ENCODE data around the gene ITPR2. TPM values are rescaled to one million over a fixed set of nuclear protein-coding genes. Genes with fewer than 3 reads are reported as not detected.

ITPR2 gene
- total RNA-seq (2022) (41.6 and 51.5 TPM in 2 replicates), Bru-seq, nascent RNA (percentile 87 among the genes with signal in this experiment), BruChase-seq, experiment 1, labeled RNA remaining after a 2-hour chase (percentile 79 among the genes with signal in this experiment), BruChase-seq, experiment 2, labeled RNA remaining after a 6-hour chase (percentile 77 among the genes with signal in this experiment)
- long read RNA-seq, partial matches to known transcripts: 5 of 13 reads
- long read RNA-seq, other reads (novel, unspliced or antisense): 8 of 13 reads

DNA sequence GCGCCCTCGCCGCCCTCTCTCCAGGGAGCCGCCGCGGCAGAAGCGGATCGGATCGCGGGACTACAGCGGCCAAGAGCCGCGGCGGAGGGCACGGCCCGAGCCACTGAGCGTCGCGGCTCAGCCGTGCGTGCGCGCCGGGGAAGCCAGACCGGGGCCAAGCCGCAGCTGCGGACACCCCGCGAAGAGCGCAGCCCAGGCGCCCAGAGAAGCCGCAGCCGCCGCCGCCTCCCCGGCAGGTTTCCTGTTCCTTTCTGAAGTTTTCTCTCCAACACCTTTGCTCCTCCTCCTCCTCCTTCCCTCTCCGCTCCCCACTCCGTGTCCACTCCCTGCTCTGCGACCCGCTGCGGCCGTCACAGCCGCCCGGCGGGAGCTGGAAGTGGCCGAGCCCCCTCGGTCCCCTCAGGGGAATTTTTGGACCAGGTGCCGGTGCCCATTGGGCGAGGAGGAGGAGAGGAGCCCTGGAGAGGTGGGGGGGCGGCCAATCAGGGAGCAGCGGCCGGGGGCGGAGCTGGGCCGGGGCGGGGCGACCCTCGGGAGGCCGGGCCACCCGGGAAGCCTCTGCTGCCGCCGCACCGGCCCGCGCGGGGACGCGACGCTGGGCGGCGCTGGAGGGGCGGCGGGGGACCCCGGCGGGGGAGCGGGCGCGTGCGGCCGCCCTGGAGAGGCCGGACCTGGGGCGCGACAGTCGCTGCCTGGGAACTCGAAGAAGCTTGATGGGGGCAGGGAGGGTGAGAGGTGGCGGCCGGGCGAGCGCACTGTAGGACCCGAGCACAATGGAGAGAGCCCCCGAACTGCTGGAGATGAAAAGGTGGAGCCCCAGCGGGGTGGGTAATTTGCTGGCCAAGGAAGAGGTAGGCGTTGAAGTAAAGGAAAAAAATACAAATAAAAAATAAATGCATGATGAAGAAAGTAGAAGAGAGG is at the start of gene ITPR2:
TSS of gene ITPR2 (minus strand) at position 373 of the 921 bp plus-strand sequence. CDS start 413 bp downstream, outside the sequence.
- peak within 1 kb of the TSS; percentile 86 for H3K27ac Mint-ChIP-seq (ENCODE audit: unreplicated experiment)
- intact Hi-C loops (cut with micrococcal nuclease; ENCODE audit: unreplicated experiment): loop anchor here (1.0 to 10.0 kb wide), 6 partner anchors 12 to 718 kb away; partner anchors contain the start of gene TM7SF3

DNA sequence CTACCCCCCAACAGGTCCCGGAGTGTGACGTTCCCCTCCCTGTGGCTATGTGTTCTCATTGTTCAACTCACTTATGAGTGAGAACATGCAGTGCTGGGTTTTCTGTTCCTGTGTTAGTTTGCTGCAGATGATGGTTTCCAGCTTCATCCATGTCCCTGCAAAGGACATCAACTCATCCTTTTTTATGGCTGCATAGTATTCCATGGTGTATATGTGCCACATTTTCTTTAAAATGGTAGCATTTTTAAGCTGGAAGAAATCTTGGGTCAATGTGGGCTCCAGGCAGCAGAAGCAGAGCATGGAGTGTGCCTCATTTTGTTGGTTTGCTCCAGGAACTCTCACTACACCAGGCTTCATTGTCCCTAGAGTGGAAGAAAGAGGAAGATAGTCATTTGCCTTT is 47.6 kb upstream of the ITPR2 start:
- Histone ChIP-seq H3K9me3 (no peaks in the 10 kb centered on the region), H3K27me3 (replicated peaks; ENCODE audit: control insufficient read depth, insufficient read depth, low read length) (no peaks in the 10 kb centered on the region), H3K4me1 (no peaks in the 10 kb centered on the region), H3K36me3 (ENCODE audit: control insufficient read depth, insufficient read depth, low read length) (no peaks in the 10 kb centered on the region), H3K4me3 (ENCODE audit: low read depth, low read length) (no peak overlapping the region)
- DNase-seq: no peak
- H3K4me1 Mint-ChIP-seq (ENCODE audit: low read depth, unreplicated experiment): no peaks in the 10 kb centered on the region
- ChIA-PET POLR2A (no interaction called here), CTCF (no interaction called here)
- H3K36me3 Mint-ChIP-seq (ENCODE audit: insufficient read depth, unreplicated experiment): no peaks in the 10 kb centered on the region
- no TSS peak for BruUV-seq (replicated peaks)
- no peak overlapping the region for H3K27ac Mint-ChIP-seq (ENCODE audit: unreplicated experiment)
- no peaks in the 10 kb centered on the region for H3K27me3 Mint-ChIP-seq (ENCODE audit: insufficient read depth, unreplicated experiment)
- intact Hi-C loops (cut with micrococcal nuclease; ENCODE audit: unreplicated experiment): loop anchor here (10.0 kb wide), 1 partner anchor 786 kb away; no protein-coding TSS in a partner anchor
- TF ChIP-seq CTCF (IDR thresholded peaks at IDR 0.05; ENCODE audit: insufficient read depth in 1 of 2, low read depth in 1 of 2, low read length in 1 of 2, severe bottlenecking in 1 of 2, unreplicated experiment in 1 of 2): no peak
- H3K9me3 Mint-ChIP-seq (ENCODE audit: unreplicated experiment): peaks cover 12% of the 10 kb centered on the region
- no peak overlapping the region for H3K4me3 Mint-ChIP-seq (ENCODE audit: unreplicated experiment)

More for the DNA sequence above, at the start of gene ITPR2:
- Histone ChIP-seq H3K27me3 (replicated peaks; ENCODE audit: control insufficient read depth, insufficient read depth, low read length) (no peaks in the 10 kb centered on the region), H3K4me1 (0 out of 2 replicates have a peak, but pooled peaks cover 8% of the 10 kb centered on the region), H3K4me3 (ENCODE audit: low read depth, low read length) (peak within 1 kb of the TSS; percentile 97), H3K9me3 (no peaks in the 10 kb centered on the region), H3K36me3 (ENCODE audit: control insufficient read depth, insufficient read depth, low read length) (no peaks in the 10 kb centered on the region)
- BruUV-seq (replicated peaks): TSS peak; percentile 31
- ChIA-PET POLR2A (interaction anchor here (0.5 to 1.9 kb wide), 10 partner anchors 10 to 1958 kb away, joined by 3 to 12 read pairs (median 4); partner anchors contain the start of genes MED21 and MRPS35), CTCF (interaction anchor here (0.7 to 3.4 kb wide), 16 partner anchors 10 to 714 kb away, joined by 3 to 33 read pairs (median 5); partner anchors contain the start of genes MED21 and TM7SF3)
- peak; percentile 18 to 36 for TF ChIP-seq CTCF (IDR thresholded peaks at IDR 0.05; ENCODE audit: insufficient read depth in 1 of 2, low read depth in 1 of 2, low read length in 1 of 2, severe bottlenecking in 1 of 2, unreplicated experiment in 1 of 2)
- DNase-seq: peak; percentile 98 to 99
- H3K4me1 Mint-ChIP-seq (ENCODE audit: low read depth, unreplicated experiment): peaks cover 16% of the 10 kb centered on the region
- peak within 1 kb of the TSS; percentile 87 for H3K4me3 Mint-ChIP-seq (ENCODE audit: unreplicated experiment)
- H3K27me3 Mint-ChIP-seq (ENCODE audit: insufficient read depth, unreplicated experiment): no peaks in the 10 kb centered on the region
- H3K9me3 Mint-ChIP-seq (ENCODE audit: unreplicated experiment): peaks cover 4% of the 10 kb centered on the region
- H3K36me3 Mint-ChIP-seq (ENCODE audit: insufficient read depth, unreplicated experiment): peaks cover 12% of the 10 kb centered on the region

DNA sequence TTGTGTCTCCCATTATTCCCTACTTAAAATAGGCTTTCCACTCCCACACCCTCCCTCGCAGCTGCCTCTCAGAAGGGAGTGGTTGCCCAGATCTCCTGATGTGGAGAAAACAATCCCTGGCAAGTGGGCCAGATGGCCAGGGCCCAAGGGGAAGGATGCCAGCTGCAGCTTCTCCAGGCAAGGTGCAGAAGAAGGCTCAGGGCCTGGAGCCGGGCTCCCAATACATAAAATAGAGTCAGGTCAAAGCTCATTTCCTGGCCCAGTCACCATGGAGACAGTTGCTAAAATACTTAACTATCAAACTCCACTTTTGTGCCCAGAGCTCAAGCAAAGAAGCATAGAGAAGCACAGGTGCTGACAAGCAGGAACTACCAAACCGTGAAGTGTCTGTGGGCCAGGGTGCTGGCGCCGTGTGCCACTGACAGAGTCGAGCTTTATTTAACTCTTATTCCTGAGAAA is 45.7 kb upstream of the ITPR2 start:
- no peaks in the 10 kb centered on the region for H3K4me1 ChIP-seq
- POLR2A ChIA-PET: no interaction called here
- Mint-ChIP-seq H3K4me1 (ENCODE audit: low read depth, unreplicated experiment) (no peaks in the 10 kb centered on the region), H3K9me3 (ENCODE audit: unreplicated experiment) (peaks cover 7% of the 10 kb centered on the region), H3K36me3 (ENCODE audit: insufficient read depth, unreplicated experiment) (no peaks in the 10 kb centered on the region), H3K27ac (ENCODE audit: unreplicated experiment) (no peak overlapping the region), H3K4me3 (ENCODE audit: unreplicated experiment) (no peak overlapping the region), H3K27me3 (ENCODE audit: insufficient read depth, unreplicated experiment) (no peaks in the 10 kb centered on the region)
- BruUV-seq (replicated peaks): no TSS peak
- intact Hi-C loops (cut with micrococcal nuclease; ENCODE audit: unreplicated experiment): loop anchor here (1.0 kb wide), 1 partner anchor 24 kb away; no protein-coding TSS in a partner anchor
- no peaks in the 10 kb centered on the region for H3K36me3 ChIP-seq (ENCODE audit: control insufficient read depth, insufficient read depth, low read length)
- TF ChIP-seq CTCF (IDR thresholded peaks at IDR 0.05; ENCODE audit: insufficient read depth in 1 of 2, low read depth in 1 of 2, low read length in 1 of 2, severe bottlenecking in 1 of 2, unreplicated experiment in 1 of 2): no peak
- CTCF ChIA-PET: no interaction called here
- H3K27me3 ChIP-seq (replicated peaks; ENCODE audit: control insufficient read depth, insufficient read depth, low read length): no peaks in the 10 kb centered on the region
- no peak overlapping the region for H3K4me3 ChIP-seq (ENCODE audit: low read depth, low read length)
- DNase-seq: no peak
- no peaks in the 10 kb centered on the region for H3K9me3 ChIP-seq

Data from Caco-2 (cell line).